NAMALWA (cell line): Measurements from ENCODE around the gene C11orf21.

Experiments
- DNase-seq: peaks from one replicate; pipeline ENCODE4 v3.0.0-alpha.2; 2015; ENCODE audit warnings: low spot score

The C11orf21 gene

GRCh38 chr11:2260491-2261364 lies 41.0 kb downstream of the C11orf21 start:
- no peak for DNase-seq

GRCh38 chr11:2259897-2260451 lies 41.7 kb downstream of the C11orf21 start:
- DNase-seq, result no peak

DNA sequence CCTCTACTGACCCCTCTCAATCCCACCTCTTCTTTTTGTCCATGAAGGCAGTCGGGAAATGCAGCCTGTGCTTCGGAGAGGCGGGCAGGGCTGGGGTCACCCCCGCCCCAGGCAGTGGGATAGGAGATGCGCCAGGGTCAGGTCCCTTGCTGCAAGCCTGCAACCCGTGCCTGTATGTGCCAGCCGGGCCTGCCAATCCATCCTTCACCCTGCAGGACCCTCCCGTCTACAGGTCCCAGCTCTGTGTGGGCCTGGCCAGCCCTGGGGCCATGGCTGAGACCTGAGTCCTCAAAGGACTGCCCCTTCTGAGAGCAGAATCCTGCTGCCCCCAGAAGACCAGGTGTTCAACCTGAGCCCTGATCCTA lies 42.3 kb downstream of the C11orf21 start:
- DNase-seq, result no peak

DNA sequence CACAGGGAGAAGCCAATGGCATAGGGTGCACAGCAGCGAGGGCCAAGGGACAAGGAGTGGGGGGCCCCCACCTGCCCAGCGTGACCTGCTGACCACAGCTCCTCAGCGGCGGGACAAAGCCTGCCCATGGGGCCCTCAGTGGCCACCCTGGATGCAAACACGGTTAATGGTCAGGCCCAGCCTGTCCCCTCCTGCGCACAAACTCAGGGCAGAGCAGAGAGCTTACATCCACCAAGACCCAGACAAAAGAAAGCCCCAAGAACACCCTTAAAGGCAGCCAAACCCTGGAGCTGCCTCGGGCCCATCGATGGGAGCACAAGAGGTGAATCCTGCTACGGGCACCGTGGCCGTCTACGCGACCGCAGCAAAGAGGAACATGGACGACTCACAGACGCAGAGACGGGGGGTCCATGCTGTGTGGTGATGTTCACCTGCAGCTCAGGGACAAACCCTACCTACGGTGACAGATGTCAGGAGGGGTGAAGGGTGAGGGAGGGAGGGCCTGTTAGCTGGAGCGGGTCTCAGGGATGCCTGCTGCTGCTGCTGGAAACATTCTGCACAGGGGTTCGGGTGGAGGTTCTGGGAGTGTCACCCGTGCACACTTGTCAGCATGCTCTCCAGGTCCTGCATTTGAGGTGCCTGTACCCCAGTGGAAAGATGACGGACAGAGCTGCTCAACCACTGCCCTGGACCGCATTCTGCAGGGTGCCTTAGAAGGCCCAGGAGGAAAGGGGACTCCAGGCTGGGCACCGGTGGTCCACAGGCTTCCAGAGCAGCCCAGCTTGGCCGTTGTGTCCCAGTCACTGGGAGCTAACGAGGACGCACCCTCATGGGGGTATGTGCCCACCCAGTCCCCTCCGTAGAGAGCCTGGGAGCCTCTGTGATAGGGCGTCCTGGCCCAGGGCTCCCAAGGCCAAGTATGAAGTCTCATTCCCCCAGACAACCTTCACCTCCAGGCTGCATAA lies 42.9 kb downstream of the C11orf21 start:
- no peak for DNase-seq

- no peak for DNase-seq
Measured at GRCh38 chr11:2256951-2257700, 44.6 kb downstream of the C11orf21 start.

DNA sequence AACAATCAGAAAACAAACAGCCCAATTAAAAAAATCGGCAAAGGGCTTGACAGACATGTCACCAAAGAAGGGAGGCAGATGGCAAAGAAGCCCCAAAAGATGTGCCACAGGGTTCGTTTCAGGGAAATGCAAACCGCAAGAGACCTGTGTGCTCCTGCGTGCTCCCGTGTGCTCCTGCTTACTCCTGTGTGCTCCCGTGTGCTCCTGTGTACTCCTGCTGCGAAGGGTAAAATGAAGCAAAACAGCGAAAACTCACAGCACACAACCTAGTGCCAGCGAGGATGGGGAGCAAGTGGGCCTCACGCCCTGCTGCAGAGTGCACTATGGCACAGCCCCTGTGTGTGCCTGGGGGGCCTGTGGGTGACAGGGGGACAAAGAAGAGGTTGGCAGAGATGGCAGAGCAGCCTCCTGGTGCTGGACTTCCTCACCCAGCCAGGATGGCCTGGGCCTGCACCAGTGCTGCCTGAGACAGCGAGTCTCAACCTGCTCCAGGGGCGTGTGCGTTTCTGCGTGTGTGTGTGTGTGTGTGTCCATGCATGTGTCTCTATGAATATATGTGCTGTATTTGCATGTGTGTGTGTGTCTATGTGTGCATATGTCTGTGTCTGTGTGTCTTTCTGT lies 45.3 kb downstream of the C11orf21 start:
- DNase-seq, result no peak

DNA sequence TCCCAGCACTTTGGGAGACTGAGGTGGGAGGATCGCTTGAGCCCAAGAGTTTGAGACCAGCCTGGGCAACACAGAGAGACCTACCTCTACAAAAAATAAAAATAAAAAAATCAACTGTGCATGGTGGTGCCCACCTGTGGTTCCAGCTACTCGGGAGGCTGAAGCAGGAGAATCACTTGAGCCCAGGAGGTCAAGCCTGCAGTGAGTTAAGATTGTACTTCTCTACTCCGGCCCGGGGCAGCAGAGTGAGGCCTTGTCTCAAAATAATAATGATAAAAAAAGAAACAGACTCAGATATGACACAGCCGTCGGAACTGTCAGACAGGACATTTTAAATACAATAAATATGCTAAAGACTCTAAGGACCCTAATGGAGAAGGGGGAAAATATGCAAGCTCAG lies 49.7 kb downstream of the C11orf21 start:
- no peak for DNase-seq

DNA sequence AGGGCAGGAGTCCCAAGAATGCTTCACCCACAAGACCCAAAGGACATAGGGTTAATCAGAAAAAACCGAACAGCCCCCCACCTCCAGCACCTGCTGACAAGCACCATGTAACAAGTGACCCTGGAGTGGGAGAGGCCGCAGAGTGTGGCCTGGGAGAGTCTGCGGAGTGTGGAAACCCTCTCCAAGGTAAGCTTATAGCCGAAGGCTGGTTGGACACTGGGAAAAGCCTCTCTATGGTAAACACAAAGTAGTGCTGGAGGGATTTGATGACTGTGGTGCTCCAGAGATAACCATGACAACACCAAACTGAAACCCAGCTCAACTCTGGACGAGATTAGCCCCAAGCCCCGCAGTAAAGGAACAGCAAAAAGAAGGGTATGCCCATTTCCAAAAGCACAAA lies 50.6 kb downstream of the C11orf21 start:
- no peak for DNase-seq

DNA sequence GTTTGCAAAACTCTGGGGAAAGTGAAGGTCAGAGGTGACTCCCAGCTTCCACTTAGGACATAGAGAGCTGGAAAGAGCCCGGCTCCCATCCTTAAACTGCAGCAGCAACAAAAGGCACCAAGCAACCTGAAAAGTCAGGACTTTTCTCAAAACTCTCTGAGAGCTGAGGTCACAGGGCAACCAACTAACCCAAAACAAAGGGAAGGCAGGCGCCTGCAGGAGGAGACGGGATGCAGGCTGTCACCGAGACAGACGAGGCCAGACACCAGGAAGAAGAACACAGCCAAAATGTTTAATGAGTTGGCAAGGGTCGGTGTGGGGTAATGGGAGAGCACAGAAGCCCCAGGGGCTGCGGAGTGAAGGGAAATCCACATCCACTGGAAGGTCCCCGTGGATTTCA lies 51.2 kb downstream of the C11orf21 start:
- DNase-seq, result no peak

GRCh38 chr11:2250041-2250440 lies 51.7 kb downstream of the C11orf21 start:
- DNase-seq, result no peak

DNA sequence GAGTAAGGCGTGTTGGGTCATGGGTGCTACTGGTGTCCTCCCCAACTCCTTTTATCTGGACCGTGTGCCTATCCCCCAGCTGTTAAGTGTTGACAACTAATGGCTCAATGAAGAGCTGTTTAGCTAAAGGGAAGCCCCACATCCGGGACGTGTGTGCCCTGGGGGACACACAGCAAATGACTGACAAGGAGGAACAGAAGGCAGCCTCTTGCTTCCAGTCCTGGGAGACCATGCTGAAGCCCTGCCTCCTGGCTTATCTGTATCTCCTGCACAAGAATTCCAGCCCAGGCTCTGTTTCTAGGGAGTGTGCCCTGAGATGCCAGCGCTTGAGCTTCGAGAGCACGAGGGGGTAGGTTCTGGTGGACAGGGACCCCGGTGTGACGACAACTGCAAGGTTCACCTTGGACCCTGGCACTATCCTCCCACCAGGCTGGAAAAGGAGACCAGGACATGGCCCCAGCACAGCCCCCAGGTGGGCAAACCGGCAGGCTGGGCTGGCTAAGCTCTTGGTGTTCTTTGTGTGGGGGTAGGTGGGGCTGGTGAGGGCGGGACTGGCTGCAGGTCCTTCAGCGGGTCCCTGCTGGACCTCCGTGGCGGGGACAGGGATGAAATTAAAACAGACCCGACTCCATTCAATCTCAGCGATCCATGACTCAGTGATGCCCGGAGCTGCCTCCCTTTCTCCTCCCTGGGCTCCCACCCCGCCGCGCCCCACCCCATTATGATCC lies 52.4 kb downstream of the C11orf21 start:
- no peak for DNase-seq

DNA sequence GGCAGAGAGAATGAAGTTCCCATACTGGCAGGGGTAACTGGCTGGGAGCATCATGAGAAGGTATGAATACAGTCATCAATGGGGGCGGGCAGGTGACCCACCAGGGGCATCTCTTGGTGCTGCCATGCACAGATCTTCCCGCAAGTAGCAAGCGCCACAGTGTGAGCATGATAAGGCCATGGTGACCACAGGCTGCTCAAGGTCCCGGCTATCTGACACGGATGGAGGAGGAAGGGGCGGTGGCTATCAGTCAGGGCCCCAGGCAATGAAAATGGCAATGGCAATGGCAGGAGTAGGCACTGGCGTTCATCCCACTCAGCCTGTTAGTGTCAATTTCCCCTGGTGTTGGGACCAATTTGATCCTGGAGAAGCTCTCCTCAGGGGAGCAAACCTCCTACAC lies 53.0 kb downstream of the C11orf21 start:
- DNase-seq, result no peak

DNA sequence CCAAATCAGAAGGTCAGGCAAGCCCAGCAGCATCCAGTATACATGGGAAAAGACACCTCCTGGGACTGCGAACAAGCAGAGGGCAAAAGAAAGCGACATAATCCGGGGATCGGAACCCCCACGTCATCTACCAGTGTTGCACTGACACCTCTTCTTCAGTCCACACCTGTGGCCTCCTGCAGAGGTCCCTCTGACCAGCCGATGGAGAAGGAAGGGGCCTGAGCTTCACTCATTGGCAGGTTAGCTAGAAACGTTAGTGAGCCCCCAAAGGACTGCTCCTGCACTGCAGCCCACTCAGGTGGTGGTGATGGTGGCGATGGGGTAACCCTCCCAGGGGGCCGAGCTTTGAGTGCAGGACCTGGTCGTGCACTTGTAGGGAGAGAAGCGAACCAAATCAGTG lies 53.5 kb downstream of the C11orf21 start:
- DNase-seq, result no peak

DNA sequence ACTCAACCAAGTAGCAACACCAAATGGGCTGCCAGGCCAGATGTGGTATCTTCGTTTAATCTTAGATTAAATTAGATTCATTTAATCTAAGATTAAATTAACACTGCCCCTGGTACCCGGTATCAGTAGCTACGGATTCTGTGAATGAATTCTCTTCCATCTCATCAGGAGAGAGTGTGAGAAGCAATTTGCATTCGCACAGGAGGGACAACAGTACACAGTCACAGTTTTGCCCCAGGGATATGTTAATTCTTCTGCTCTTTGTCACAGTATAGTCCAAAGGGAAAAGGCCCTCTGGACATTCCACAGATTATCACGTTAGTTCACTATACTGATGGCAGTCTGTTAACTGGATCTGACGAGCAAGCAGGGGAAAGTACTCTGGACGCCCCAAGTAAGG lies 54.2 kb downstream of the C11orf21 start:
- DNase-seq, result no peak
